A549 treated with AZD2906 at 1 μM for 4 hours (cell line): ENCODE data around the gene CDK19. TPM values are rescaled to one million over a fixed set of nuclear protein-coding genes. Genes with fewer than 3 reads are reported as not detected.

Experiments
- total RNA-seq: library from RNA; stranded (reverse); fragments of 200-300 nt; extraction: Qiagen RNA extraction; gene quantifications from 5 replicates; pipeline ENCODE4 v1.2.3, GENCODE V29; 2022

CDK19 gene
- 4.5 to 6.2 TPM (median 5.6 TPM) in 5 replicates for total RNA-seq

DNA sequence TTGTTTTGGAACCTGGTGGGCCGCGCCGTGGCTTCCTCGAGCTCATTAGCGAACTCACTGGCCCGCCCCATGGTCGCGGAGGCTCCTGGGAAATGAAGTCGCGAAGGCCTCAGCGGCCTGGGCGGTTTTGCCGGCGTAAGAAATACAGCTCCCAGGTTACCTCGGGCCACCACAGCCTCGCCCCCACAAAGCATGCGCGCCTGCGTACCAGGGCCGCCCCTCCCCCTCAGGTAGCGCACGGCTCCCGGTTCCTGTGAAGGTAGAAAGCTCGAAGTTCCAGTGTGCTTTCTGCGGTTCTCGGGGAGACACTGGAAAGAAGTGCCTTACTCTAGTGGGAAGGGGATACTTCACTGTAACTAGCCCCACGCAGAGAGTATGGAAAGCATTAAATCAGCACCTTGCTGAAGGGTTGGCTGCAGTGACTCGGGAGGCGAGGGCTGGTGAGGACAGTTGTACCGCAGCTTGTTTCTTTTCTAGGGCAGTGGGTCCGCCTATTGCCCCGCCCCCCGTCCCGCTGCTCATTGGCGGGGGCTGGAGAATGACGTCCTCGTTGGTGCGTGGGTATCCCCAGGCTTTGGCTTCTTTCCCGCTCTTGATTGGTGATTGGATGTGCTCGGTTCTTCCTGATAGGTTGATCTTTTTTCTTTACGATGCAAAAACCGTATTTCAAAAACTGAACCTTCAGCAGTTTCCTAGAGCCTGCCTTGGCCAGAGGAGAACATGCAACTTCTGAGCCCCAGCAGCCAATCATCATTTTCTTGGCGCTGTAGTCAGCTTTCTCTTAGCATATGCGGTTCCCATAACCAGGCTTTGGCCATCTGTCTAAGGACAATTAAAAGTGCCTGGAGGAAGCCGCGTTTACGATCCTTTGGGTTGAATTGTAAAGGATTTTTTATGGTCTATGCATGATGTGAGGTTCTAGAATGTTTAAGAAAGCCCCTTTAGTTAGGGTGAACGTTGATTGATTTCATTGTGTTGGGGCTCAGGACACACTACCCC, at the start of gene CDK19:
CDK19 (minus strand) TSS at position 59 of the 999 bp plus-strand sequence. CDS start 333 bp downstream, outside the sequence.

Other genes starting within 250 kb of the CDK19 start
- gene AMD1, start 59.3 kb upstream of the CDK19 start, total RNA-seq: 162 to 177 TPM (median 163 TPM) in 5 replicates
- gene GTF3C6, start 143.2 kb upstream of the CDK19 start, total RNA-seq: 87.7 to 105 TPM (median 96.7 TPM) in 5 replicates
- 26.9 to 35.8 TPM (median 28.4 TPM) in 5 replicates for gene RPF2, start 166.6 kb upstream of the CDK19 start, total RNA-seq